GM23338 (cell line): ENCODE measurements around the gene YPEL1. TPM values are rescaled to one million over a fixed set of nuclear protein-coding genes. Genes with fewer than 3 reads are reported as not detected.

Experiments
- ATAC-seq: fragments of 200-7000 bp; cut with Tn5 transposase; 3 replicates; pipeline ENCODE4 v1.9.1; 2020
- DNase-seq: peaks from one replicate; pipeline ENCODE4 v3.0.0-alpha.2; 2015; ENCODE audit warnings: low spot score
- H2AFZ ChIP-seq: fragments of 200-600 bp; sonication (generic); 2 replicates; pipeline ENCODE4 v1.8.0; 2016; ENCODE audit warnings: antibody characterized with exemption, mild to moderate bottlenecking, moderate library complexity
- H3F3A ChIP-seq: fragments of 200-600 bp; sonication (generic); replicated peaks from 2 replicates; pipeline ENCODE4 v1.8.0; 2017; ENCODE audit warnings: antibody characterized with exemption, mixed run types, low read depth
- H3K27ac ChIP-seq: fragments of 200-600 bp; sonication (generic); 2 replicates; pipeline ENCODE4 v1.6.1; 2016; ENCODE audit warnings: low read depth
- H3K27me3 ChIP-seq: fragments of 200-600 bp; sonication (generic); 2 replicates; pipeline ENCODE4 v1.8.0; 2016; ENCODE audit warnings: mild to moderate bottlenecking, mixed run types, moderate library complexity; ENCODE audit not compliant: insufficient read depth
- H3K36me3 ChIP-seq: fragments of 200-600 bp; sonication (generic); 2 replicates; pipeline ENCODE4 v1.8.0; 2016; ENCODE audit warnings: mild to moderate bottlenecking; ENCODE audit not compliant: insufficient read depth
- H3K4me1 ChIP-seq: fragments of 200-600 bp; sonication (generic); 2 replicates; pipeline ENCODE4 v1.8.0; 2016; ENCODE audit warnings: mild to moderate bottlenecking, moderate library complexity; ENCODE audit not compliant: insufficient read depth
- H3K4me2 ChIP-seq: fragments of 200-600 bp; sonication (generic); 2 replicates; pipeline ENCODE4 v1.7.1; 2017; ENCODE audit warnings: mixed run types
- H3K4me3 ChIP-seq: fragments of 200-600 bp; sonication (generic); 2 replicates; pipeline ENCODE4 v1.6.1; 2016; ENCODE audit warnings: mixed run types
- H3K79me2 ChIP-seq: fragments of 200-600 bp; sonication (generic); replicated peaks from 2 replicates; pipeline ENCODE4 v1.8.0; 2017; ENCODE audit warnings: mild to moderate bottlenecking; ENCODE audit not compliant: insufficient read depth
- H3K9me2 ChIP-seq: fragments of 200-600 bp; sonication (generic); 2 replicates; pipeline ENCODE4 v1.8.0; 2017; ENCODE audit not compliant: insufficient read depth
- H4K20me1 ChIP-seq: fragments of 200-600 bp; sonication (generic); replicated peaks from 2 replicates; pipeline ENCODE4 v1.8.0; 2017; ENCODE audit warnings: mild to moderate bottlenecking; ENCODE audit not compliant: insufficient read depth
- H3K27ac Mint-ChIP-seq: 2 replicates; pipeline ENCODE4 v1.8.0; 2020; ENCODE audit warnings: inconsistent platforms, mild to moderate bottlenecking, moderate library complexity, mixed read lengths
- H3K27me3 Mint-ChIP-seq: 3 replicates; pipeline ENCODE4 v1.8.0; 2022; ENCODE audit warnings: low read depth, mild to moderate bottlenecking, moderate library complexity, mixed read lengths, inconsistent platforms; ENCODE audit not compliant: insufficient read depth, poor library complexity
- H3K36me3 Mint-ChIP-seq: 3 replicates; pipeline ENCODE4 v1.8.0; 2021; ENCODE audit warnings: low read depth, mild to moderate bottlenecking, inconsistent platforms, moderate library complexity, mixed read lengths
- H3K4me1 Mint-ChIP-seq: 3 replicates; pipeline ENCODE4 v1.8.0; 2020; ENCODE audit warnings: mild to moderate bottlenecking, inconsistent platforms, mixed read lengths
- H3K4me3 Mint-ChIP-seq: 3 replicates; pipeline ENCODE4 v1.8.0; 2021; ENCODE audit warnings: moderate library complexity, mild to moderate bottlenecking, inconsistent platforms, mixed read lengths
- H3K9me3 Mint-ChIP-seq: 3 replicates; pipeline ENCODE4 v1.8.0; 2020; ENCODE audit warnings: moderate library complexity, mild to moderate bottlenecking, inconsistent platforms, mixed read lengths
- ETS1 ChIP-seq: IDR thresholded peaks from 2 replicates; pipeline ENCODE4 v1.6.1; 2016; ENCODE audit warnings: antibody characterized with exemption
- EZH2 ChIP-seq: fragments of 200-600 bp; sonication (generic); IDR thresholded peaks from one replicate; pipeline ENCODE4 v1.8.0; 2017; ENCODE audit warnings: antibody characterized with exemption, mild to moderate bottlenecking, low read depth; ENCODE audit not compliant: unreplicated experiment
- EZH2phosphoT487 ChIP-seq: fragments of 200-600 bp; sonication (generic); IDR thresholded peaks from one replicate; pipeline ENCODE4 v1.8.1; 2018; ENCODE audit warnings: antibody characterized with exemption; ENCODE audit not compliant: unreplicated experiment
- JUNB ChIP-seq: IDR thresholded peaks from one replicate; pipeline ENCODE4 v1.6.1; 2016; ENCODE audit warnings: antibody characterized with exemption; ENCODE audit not compliant: unreplicated experiment
- STAT1 ChIP-seq: IDR thresholded peaks from one replicate; pipeline ENCODE4 v1.6.1; 2016; ENCODE audit warnings: antibody characterized with exemption; ENCODE audit not compliant: unreplicated experiment
- ZNF114 ChIP-seq: fragments of 250-450 bp; sonication (Bioruptor Pico); IDR thresholded peaks from 2 replicates; pipeline ENCODE4 v1.5.0; 2020; ENCODE audit warnings: mild to moderate bottlenecking, moderate library complexity
- ZNF462 ChIP-seq: fragments of 250-450 bp; sonication (Bioruptor Pico); IDR thresholded peaks from 2 replicates; pipeline ENCODE4 v1.5.0; 2020; ENCODE audit warnings: mild to moderate bottlenecking, moderate library complexity
- polyA plus RNA-seq: library from polyadenylated mRNA; unstranded; fragments of >200 nt; fragmentation: Nextera tagmentation; extraction: Ambion mirVana; gene quantifications from 2 replicates; pipeline ENCODE4 v1.2.1, GENCODE V29; 2016
- total RNA-seq: library from RNA; depleted of rRNA; stranded (reverse); fragments of >200 nt; shearing (Covaris generic); gene quantifications from 2 replicates; pipeline ENCODE4 v1.2.3, GENCODE V29; 2014

Gene YPEL1
- total and polyA plus RNA-seq, 2 experiments from 2014 or later, result 4.4 to 6.0 TPM

GRCh38 chr22:21762712-21763581 is 27.4 kb upstream of the YPEL1 start:
- ATAC-seq (no peak), DNase-seq (no peak)
- Mint-ChIP-seq H3K36me3 (peaks cover 63% of the 10 kb centered on the region), H3K27me3 (peaks cover 9% of the 10 kb centered on the region), H3K9me3 (no peaks in the 10 kb centered on the region), H3K4me3 (no peak overlapping the region), H3K27ac (no peak overlapping the region), H3K4me1 (no peaks in the 10 kb centered on the region)
- Histone ChIP-seq H3F3A (no peaks in the 10 kb centered on the region), H4K20me1 (peaks cover 20% of the 10 kb centered on the region), H3K4me3 (no peak overlapping the region), H3K79me2 (no peaks in the 10 kb centered on the region; the same call in 1 of the 2 replicates), H3K9me2 (no peaks in the 10 kb centered on the region), H3K27me3 (no peaks in the 10 kb centered on the region), H3K36me3 (peaks cover 28% of the 10 kb centered on the region), H2AFZ (no peak overlapping the region), H3K27ac (no peak overlapping the region), H3K4me2 (no peak overlapping the region), H3K4me1 (no peaks in the 10 kb centered on the region)
- TF ChIP-seq ZNF462 (CRISPR knock-in tag), result no peak
- no peak for TF ChIP-seq EZH2phosphoT487

GRCh38 chr22:21761994-21762680 is 26.5 kb upstream of the YPEL1 start:
- H3K27ac ChIP-seq, result peak overlapping the region; percentile 6; the same call in 1 of the 2 replicates
- DNase-seq, result no peak
- H2AFZ ChIP-seq, result no peak overlapping the region
- H3K4me3 ChIP-seq, result no peak overlapping the region
- H3K4me3 Mint-ChIP-seq, result no peak overlapping the region
- no peak overlapping the region for H3K4me2 ChIP-seq
- H3K9me3 Mint-ChIP-seq, result no peaks in the 10 kb centered on the region
- H4K20me1 ChIP-seq, result peaks cover 20% of the 10 kb centered on the region
- H3F3A ChIP-seq, result no peaks in the 10 kb centered on the region
- peaks cover 25% of the 10 kb centered on the region for H3K36me3 ChIP-seq
- H3K4me1 Mint-ChIP-seq, result no peaks in the 10 kb centered on the region
- H3K79me2 ChIP-seq, result no peaks in the 10 kb centered on the region; the same call in 1 of the 2 replicates
- H3K9me2 ChIP-seq, result no peaks in the 10 kb centered on the region
- peaks cover 9% of the 10 kb centered on the region for H3K27me3 Mint-ChIP-seq
- no peak for ATAC-seq
- H3K4me1 ChIP-seq, result no peaks in the 10 kb centered on the region
- H3K27me3 ChIP-seq, result no peaks in the 10 kb centered on the region
- H3K27ac Mint-ChIP-seq, result no peak overlapping the region
- H3K36me3 Mint-ChIP-seq, result peaks cover 54% of the 10 kb centered on the region
- TF ChIP-seq STAT1 (no peak), EZH2 (no peak), ETS1 (no peak), EZH2phosphoT487 (no peak), JUNB (no peak), ZNF114 (CRISPR knock-in tag) (no peak)
